ENCODE data around the gene CLDN10. TPM values are rescaled to one million over a fixed set of nuclear protein-coding genes. Genes with fewer than 3 reads are reported as not detected.

Gene CLDN10
- total RNA-seq, 2 donors from 2014 or later = 72.8 to 228 TPM

GRCh38 chr13:95588721-95589120 is 36.2 kb downstream of the CLDN10 start:
- no peak overlapping the region for H3K4me3 ChIP-seq
- no peak overlapping the region for H3K27ac ChIP-seq
- TF ChIP-seq, protein P1, sequence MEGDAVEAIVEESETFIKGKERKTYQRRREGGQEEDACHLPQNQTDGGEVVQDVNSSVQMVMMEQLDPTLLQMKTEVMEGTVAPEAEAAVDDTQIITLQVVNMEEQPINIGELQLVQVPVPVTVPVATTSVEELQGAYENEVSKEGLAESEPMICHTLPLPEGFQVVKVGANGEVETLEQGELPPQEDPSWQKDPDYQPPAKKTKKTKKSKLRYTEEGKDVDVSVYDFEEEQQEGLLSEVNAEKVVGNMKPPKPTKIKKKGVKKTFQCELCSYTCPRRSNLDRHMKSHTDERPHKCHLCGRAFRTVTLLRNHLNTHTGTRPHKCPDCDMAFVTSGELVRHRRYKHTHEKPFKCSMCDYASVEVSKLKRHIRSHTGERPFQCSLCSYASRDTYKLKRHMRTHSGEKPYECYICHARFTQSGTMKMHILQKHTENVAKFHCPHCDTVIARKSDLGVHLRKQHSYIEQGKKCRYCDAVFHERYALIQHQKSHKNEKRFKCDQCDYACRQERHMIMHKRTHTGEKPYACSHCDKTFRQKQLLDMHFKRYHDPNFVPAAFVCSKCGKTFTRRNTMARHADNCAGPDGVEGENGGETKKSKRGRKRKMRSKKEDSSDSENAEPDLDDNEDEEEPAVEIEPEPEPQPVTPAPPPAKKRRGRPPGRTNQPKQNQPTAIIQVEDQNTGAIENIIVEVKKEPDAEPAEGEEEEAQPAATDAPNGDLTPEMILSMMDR (IDR thresholded peaks at IDR 0.05) = no peak
- TF ChIP-seq POLR2A (IDR thresholded peaks at IDR 0.05) = no peak
- no peak for DNase-seq
- 78 to 90% methylated on average over 2 of the region's 2 CpGs for WGBS, 2 donors
- no peaks in the 10 kb centered on the region for H3K9me3 ChIP-seq
- peaks cover 0 to 6% of the 10 kb centered on the region in 2 donors for H3K36me3 ChIP-seq (replicated peaks in 1 of 2; ENCODE audit: insufficient read depth in 1 of 2, low read depth in 2 of 2)
- ATAC-seq = no peak
- intact Hi-C loops (cut with DNase I) = no loop called here
- no peaks in the 10 kb centered on the region for H3K27me3 ChIP-seq
- H3K4me1 ChIP-seq = peaks cover 13% of the 10 kb centered on the region

GRCh38 chr13:95593462-95593861 is 40.9 kb downstream of the CLDN10 start:
- Histone ChIP-seq H3K36me3 (replicated peaks in 1 of 2; ENCODE audit: insufficient read depth in 1 of 2, low read depth in 2 of 2) (peaks cover 0 to 2% of the 10 kb centered on the region in 2 donors), H3K4me3 (no peak overlapping the region), H3K27me3 (no peaks in the 10 kb centered on the region), H3K27ac (no peak overlapping the region), H3K9me3 (no peaks in the 10 kb centered on the region), H3K4me1 (peaks cover 48% of the 10 kb centered on the region)
- TF ChIP-seq, protein P1 (IDR thresholded peaks at IDR 0.05) = no peak
- TF ChIP-seq POLR2A (IDR thresholded peaks at IDR 0.05) = no peak
- WGBS, 2 donors = 19 to 26% methylated on average over 1 of the region's 1 CpG
- no peak for DNase-seq
- intact Hi-C loops (cut with DNase I) = no loop called here
- ATAC-seq = no peak

DNA sequence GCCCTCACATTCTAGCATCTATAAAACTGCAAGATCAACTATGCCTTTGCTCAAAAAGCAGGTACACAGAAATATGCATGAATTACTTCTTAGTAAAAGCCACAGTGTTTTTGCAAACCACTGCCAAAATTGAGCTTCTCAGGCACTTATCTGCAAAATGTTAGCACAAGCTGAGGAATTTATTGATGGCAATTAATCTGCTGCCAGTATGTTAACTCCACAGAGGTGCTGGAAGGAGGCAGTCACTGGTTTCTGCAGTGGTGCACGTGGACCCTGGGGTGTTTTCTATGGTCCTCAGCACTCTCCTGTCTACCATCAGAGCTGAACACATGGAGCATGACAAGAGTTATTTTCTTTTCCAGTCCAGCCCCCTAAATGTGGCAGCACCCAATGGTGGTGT is 44.2 kb downstream of the CLDN10 start:
- TF ChIP-seq POLR2A (IDR thresholded peaks at IDR 0.05) = no peak
- TF ChIP-seq, protein P1 (IDR thresholded peaks at IDR 0.05) = no peak
- DNase-seq = peak in 1 of 4 donors; percentile 33
- intact Hi-C loops (cut with DNase I) = no loop called here
- Histone ChIP-seq H3K27me3 (no peaks in the 10 kb centered on the region), H3K9me3 (no peaks in the 10 kb centered on the region), H3K36me3 (replicated peaks in 1 of 2; ENCODE audit: insufficient read depth in 1 of 2, low read depth in 2 of 2) (peaks cover 0 to 2% of the 10 kb centered on the region in 2 donors), H3K27ac (peak overlapping the region in 2 of 4 donors; percentile 26 to 40), H3K4me3 (no peak overlapping the region), H3K4me1 (peaks cover 48% of the 10 kb centered on the region)
- WGBS, 2 donors = 25 to 31% methylated on average over 1 of the region's 1 CpG
- ATAC-seq = peak; percentile 86

DNA sequence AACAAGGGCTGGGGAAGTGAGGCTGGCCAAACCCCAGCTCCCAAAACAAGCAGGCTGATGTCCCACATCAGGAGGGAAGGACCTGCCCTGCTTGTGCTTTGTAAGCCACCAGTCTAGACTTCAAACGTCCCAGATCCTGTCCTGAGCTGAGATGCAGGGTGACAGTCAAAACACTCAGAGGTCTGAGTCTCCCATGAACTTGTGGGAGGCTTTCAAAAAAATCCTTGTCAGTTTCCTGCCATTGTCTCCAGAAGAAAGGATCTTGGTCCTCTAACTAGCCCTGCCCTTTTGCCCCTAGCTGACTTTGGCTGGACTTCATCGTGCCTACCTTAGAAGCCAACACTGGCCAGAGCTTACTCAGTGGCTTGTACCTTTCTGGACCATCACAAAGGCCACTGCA is 48.7 kb downstream of the CLDN10 start:
- no peak for TF ChIP-seq POLR2A (IDR thresholded peaks at IDR 0.05)
- TF ChIP-seq, protein P1 (IDR thresholded peaks at IDR 0.05) = no peak
- no peak for ATAC-seq
- H3K27ac ChIP-seq = peak overlapping the region in 2 of 4 donors; percentile 37 to 40

DNA sequence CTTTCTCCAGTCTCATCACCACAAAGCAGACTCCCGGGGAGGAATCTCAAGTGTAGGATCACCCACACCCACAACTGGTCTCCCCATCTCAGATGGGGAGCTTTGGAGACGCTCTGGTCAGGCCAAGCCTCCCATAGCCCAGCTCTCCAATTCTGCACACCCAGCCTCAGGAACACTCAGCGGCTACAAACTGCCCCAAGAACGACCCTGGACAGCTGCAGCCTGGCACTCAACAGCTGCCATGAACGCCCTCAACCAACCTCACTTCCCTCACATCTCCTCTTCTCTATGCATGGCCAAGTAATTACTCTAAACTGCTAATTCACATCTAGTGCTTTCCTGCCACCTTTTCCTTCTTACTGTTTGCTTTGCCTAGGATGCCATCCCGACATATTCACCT is 49.4 kb downstream of the CLDN10 start:
- TF ChIP-seq, protein P1 (IDR thresholded peaks at IDR 0.05) = no peak
- TF ChIP-seq POLR2A (IDR thresholded peaks at IDR 0.05) = no peak
- ATAC-seq (no peak), DNase-seq (no peak)
- Histone ChIP-seq H3K27ac (peak overlapping the region in 2 of 4 donors; percentile 37 to 40), H3K9me3 (no peaks in the 10 kb centered on the region), H3K36me3 (replicated peaks in 1 of 2; ENCODE audit: insufficient read depth in 1 of 2, low read depth in 2 of 2) (no peaks in the 10 kb centered on the region), H3K27me3 (no peaks in the 10 kb centered on the region), H3K4me1 (peaks cover 38% of the 10 kb centered on the region), H3K4me3 (no peak overlapping the region)
- 90 to 99% methylated on average over 6 of the region's 6 CpGs for WGBS, 2 donors
- intact Hi-C loops (cut with DNase I) = no loop called here

More for the DNA sequence above, 48.7 kb downstream of the CLDN10 start:
- intact Hi-C loops (cut with DNase I) = no loop called here
- no peaks in the 10 kb centered on the region for H3K27me3 ChIP-seq
- no peaks in the 10 kb centered on the region for H3K36me3 ChIP-seq (replicated peaks in 1 of 2; ENCODE audit: insufficient read depth in 1 of 2, low read depth in 2 of 2)
- no peak for DNase-seq
- peaks cover 38% of the 10 kb centered on the region for H3K4me1 ChIP-seq
- 46 to 70% methylated on average over 2 of the region's 2 CpGs for WGBS, 2 donors
- no peak overlapping the region for H3K4me3 ChIP-seq
- no peaks in the 10 kb centered on the region for H3K9me3 ChIP-seq
